Measurements from ENCODE around the gene ZMIZ1.

The ZMIZ1 gene

DNA sequence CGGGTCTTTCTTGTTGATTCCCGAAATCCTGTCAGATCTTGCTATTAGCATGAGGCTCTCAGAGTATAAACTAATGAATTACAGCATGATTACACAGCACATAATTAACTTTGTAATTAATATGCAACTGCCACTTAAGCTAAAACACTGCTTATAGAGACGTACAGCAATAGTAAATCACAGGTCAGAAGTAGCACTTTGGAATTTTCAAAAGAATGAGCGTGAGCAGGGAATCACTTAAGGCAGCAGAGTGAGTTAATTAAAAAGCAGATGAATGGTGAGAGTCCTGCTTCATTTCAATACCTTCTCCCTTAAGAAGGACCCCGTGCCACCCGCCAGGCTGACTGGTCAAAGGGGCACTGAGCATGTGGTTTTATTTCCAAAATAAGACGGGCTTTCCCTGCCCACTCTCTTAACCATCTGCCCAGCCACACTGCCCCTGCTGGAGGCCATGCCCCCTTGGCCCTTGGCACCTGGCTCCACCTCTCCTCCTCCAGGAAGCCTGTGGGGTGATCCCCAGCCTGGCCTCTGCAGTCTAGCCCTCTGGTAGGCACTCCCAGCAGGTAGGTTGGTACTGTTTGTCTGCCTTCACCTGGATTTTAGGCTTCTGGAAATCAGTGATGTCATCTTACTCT lies 117.8 kb downstream of the ZMIZ1 start:
- DNase-seq (ENCODE audit: low spot score): no peak

DNA sequence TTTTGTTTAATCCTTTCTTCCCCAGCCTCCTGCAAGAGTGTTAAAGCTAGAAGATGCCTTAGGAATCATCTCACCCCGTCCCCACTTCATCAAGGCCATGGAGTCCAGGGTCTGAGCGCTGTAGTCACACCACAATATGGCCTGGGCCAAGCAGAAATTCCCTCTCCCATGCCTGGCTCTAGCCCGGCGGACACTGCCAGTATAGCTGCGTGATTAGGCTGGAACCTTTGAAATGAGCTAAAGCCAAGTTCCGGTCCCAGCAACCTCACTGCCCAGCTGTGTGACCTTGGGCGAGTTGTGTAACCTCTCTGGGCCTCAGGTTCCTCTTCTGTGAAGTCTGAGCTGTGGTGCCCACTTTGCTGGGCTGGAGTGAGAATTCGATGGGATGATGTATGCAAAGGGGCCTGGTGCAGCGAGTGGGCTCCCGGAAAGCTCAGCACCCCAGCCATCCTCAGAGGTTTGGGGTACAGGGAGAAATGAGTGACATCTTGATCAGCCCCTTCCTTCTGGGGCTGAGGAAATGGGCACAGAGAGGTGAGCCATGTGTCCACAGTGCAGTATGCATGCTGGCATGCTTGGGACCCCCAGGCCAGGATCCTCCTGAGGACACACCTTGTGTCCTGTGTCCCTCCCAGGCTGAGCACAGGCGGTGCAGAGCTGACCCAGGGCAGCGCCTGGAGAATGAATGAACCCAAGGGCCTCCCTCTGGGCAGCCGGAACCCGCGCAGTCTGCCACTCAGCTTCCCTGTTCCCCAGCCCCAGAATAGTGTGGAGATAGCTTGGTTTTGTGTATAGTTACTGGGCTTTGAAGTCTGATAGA lies 118.6 kb downstream of the ZMIZ1 start:
- DNase-seq (ENCODE audit: low spot score): no peak

DNA sequence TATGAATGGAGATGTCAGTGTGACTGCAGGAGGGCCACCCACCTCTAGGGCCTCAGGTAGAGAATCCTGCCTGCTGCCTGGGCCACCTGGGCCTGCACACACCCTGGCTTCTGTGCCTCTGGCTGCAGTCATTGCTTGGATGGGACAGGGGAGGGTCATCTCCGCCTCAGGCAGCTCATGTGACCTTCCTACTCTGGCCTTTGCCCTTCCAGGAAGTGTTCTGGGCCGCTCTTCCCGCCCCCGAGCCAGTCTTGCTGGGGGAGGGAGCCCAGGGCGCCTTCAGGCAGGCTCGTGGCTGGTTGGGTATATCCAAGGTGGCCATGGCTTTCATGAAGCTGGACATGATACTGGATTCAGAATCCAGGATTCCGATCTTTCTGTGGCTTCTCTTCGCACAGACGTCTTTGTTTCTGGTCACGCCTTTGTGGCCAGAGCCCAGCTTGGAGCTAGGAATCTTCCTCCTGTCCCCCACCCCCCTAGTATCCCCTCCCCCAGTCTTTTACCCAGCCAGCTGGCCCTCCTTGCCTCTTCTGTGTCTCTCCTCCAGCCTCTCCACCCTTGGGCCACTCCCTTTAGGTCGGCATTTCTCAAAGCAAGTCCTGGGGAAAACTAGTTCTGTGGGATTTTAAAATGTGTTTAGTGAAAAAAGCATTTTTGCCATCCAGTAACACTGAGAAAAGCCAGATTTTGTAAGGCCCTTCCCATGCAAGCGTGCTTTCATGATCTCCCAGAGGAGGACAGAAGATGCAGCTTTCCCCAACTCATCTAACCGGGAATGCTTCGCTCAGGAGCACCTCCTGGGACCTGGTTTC lies 119.6 kb downstream of the ZMIZ1 start:
- no peak for DNase-seq (ENCODE audit: low spot score)

- no peak for DNase-seq (ENCODE audit: low spot score)
Measured at GRCh38 chr10:79189181-79189580, 120.4 kb downstream of the ZMIZ1 start.

DNA sequence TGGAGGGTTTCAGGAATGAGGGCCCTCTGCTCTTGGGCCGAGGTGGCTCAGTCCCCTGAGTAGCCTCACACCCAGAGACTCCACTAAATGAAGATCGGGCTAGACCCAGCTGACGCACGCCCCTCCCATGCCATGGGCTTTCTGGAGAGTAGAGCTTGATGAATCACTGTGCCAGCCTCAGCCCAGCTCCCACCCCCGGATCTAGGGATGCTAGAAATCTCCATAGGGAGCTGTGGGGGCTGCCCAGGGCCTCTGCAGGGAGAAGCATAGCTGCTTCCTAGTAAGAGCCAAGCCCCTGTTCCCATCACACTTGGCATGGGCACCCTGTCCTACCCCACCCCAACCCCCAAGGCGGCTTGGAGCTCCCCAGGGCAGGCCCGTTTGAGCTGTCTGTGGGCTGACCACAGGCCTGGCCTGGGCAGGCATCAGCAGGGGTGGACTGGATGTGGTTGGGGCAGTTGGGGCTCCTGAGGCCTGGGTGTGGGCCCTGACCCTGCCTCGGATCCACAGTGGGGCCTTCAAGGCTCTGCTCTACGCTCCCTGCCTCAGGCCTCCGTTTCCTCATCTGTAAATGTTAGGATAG lies 121.2 kb downstream of the ZMIZ1 start:
- DNase-seq (ENCODE audit: low spot score): no peak

DNA sequence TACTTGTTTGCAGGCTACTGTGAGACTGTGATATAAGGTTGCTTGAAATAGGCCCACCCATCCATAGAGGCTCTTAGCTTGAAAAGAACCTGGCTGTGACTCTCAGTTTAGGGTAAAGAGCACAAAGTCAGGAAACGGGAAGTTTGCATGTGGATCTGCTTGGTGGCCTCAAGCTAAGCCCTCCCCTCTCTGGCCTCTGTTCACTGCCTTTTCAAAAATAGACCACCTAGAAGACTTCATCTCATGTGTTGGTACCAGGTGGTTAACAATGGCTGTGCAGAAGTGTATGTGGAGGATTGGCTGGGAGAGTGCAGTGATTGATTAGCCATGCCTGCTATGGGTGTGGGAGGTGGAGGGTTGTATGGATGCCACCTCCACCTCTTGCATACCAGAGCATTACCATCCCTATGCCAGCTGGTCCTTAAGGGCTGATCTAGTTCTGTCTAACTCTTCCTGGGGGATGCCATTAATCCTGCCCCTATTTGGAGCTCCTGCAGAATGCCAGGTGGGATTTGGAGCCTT lies 122.0 kb downstream of the ZMIZ1 start:
- no peak for DNase-seq (ENCODE audit: low spot score)

- no peak for DNase-seq (ENCODE audit: low spot score)
Measured at GRCh38 chr10:79191951-79192676, 123.3 kb downstream of the ZMIZ1 start.

DNA sequence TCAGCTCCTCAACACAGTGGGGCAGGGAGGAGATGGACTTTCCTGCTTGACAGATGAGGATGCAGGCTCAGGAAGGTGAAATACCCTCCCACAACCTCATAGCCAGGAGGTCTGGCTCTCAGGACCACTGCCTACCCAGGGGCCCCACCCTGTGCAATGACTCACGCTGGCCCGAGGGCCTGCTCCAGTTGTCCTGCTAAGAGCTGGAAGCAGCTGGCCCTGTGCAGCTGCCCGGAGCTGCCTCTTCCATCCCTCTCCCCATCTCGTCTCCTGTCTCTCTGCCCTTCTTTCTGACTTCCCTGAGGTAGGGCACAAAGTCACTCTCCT lies 123.9 kb downstream of the ZMIZ1 start:
- DNase-seq (ENCODE audit: low spot score): peak; percentile 59

GRCh38 chr10:79193694-79194382 lies 125.1 kb downstream of the ZMIZ1 start:
- DNase-seq (ENCODE audit: low spot score): no peak

DNA sequence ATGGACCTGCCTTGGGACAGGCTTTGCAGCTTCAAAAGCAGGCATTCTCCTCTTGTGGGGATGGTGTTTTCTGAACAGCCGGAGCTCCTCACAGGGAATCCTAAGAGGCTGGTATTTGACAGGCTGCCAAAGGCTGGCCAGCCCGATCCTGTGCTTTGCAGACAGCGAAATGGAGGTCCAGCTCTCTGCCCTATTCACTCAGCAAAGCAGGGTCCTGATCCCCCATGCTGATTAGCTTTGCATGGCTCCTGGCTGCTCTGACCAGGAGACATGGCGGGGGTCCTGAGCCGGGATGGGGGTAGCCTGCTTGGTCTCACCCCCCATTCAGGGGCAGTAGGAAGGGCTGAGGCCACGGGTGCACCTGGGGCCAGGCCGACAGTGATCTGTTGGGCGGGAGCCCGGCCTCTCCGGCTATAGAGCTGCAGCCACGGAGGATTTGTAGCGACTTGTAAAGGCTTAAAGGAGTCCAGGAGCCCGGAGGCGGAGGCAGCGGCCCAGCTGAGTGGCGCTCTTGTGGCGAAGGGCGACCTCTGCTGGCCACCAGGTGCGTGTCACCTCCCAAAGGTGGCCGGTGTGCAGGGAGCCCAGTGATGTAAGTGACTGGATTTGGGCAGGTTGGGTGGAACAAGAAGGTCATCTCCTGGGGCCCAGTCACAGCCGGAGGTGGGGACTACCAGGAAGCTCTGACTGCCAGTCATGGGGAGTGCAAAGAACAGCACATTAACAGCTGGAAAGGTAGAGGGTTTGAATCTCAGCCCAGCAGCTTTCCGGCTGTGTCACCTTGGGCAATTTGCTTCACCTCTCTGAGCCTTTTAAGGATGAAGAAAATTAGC lies 126.5 kb downstream of the ZMIZ1 start:
- DNase-seq (ENCODE audit: low spot score): peak; percentile 88

DNA sequence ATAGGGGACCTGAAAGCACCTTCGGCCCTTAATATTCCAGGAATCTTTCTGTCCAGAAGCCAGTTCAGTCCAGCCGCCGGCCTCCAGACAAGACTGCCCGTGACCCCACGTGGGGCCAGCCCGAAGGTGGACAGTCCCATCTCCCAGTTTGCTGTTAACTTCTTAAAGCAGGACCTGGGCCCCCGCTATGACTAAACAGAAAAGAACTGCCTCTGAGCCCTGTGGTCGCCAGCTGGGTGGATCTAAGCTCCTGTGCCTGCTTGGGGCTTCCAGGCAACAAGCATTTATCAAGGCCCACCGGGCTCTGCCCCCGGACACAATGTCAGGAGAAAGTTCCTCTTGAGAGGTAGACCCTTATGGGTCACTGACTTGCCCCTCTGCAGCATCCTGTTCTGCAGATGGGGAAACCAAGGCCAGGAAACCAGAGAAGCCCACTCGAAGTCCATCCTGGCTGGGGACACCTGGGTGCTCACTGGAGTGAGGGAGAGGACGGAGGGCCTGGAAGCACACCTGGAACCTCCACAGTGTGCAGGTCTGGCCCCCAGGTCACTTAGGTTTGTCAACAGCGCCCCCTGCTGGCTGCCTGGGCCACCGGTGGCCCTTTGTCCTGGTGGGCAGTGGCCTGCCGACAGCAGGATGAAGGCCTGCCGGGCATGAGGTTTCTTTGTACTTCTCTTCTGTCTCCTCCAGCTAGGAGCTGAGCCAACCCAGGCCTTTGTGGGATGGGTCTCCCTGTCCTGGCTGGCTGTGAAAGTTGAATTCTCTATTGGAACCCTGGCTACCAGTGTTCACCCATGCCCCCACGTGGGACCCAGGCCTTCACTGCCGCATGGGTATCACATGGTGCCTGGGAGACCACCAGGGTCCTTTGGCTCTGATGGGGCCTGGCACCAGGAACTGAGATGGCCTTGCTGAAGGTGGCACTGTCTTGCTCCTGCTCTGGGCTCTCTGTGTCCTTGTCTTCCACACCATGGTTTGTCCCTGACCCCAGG lies 128.0 kb downstream of the ZMIZ1 start:
- peak; percentile 87 for DNase-seq (ENCODE audit: low spot score)

GRCh38 chr10:79197558-79197957 lies 128.8 kb downstream of the ZMIZ1 start:
- no peak for DNase-seq (ENCODE audit: low spot score)

GRCh38 chr10:79200346-79200745 lies 131.6 kb downstream of the ZMIZ1 start:
- no peak for DNase-seq (ENCODE audit: low spot score)

GRCh38 chr10:79201706-79202105 lies 132.9 kb downstream of the ZMIZ1 start:
- DNase-seq (ENCODE audit: low spot score): no peak

- peak; percentile 47 for DNase-seq (ENCODE audit: low spot score)
Measured at GRCh38 chr10:79202188-79203013, 133.6 kb downstream of the ZMIZ1 start.

- no peak for DNase-seq (ENCODE audit: low spot score)
Measured at GRCh38 chr10:79203014-79203644, 134.4 kb downstream of the ZMIZ1 start.

GRCh38 chr10:79203833-79204232 lies 135.1 kb downstream of the ZMIZ1 start:
- no peak for DNase-seq (ENCODE audit: low spot score)

Data from hepatic stellate cell (primary cell).